Measurements from ENCODE around the gene LCOR.
"Not testable (repeated sequence)": the region's sequence is repeated elsewhere in the genome, so short reads cannot be mapped to it uniquely, and the experiment has no call there.

- TF ChIP-seq CTCF, POLR2A (IDR thresholded peaks at IDR 0.05): not testable (repeated sequence)
Measured at GRCh38 chr10:97033841-97034240, 201.7 kb downstream of the LCOR start.

Measured in Peyer's patch (tissue), 4 donors.